Measurements from ENCODE around the gene BANK1.

- TF ChIP-seq MXI1 (IDR thresholded peaks at IDR 0.05; ENCODE audit: borderline replicate concordance, low read depth, low read length) (no peak), POLR2A (IDR thresholded peaks at IDR 0.05; ENCODE audit: low read depth, low read length) (no peak), CTCF (conservative IDR thresholded peaks at IDR 0.05; ENCODE audit: low read depth, low read length) (no peak), USF2 (IDR thresholded peaks at IDR 0.05; ENCODE audit: low read depth, low read length) (no peak), CEBPB (IDR thresholded peaks at IDR 0.05; ENCODE audit: low read depth, low read length) (no peak), MAZ (IDR thresholded peaks at IDR 0.05; ENCODE audit: borderline replicate concordance, low read depth, low read length) (no peak)
Observed at GRCh38 chr4:101801958-101802357, 11.4 kb downstream of the BANK1 start.
